NCI-H1048 (cell line): ENCODE data around the gene KRTAP15-1.
A peak's percentile ranks its signal among the peaks of the same experiment; 100 is the strongest.

Experiments
- DNase-seq: peaks from one replicate; lab custom pipeline; 2025; lab: John Stamatoyannopoulos, UW

The KRTAP15-1 gene

GRCh38 chr21:30439975-30440374 is at the start of gene KRTAP15-1:
Gene KRTAP15-1, plus strand, starts transcription at chr21:30440275. Its CDS starts 53 bp downstream, at chr21:30440328.
- DNase-seq = no peak

GRCh38 chr21:30391492-30392025 is 48.5 kb upstream of the KRTAP15-1 start:
- no peak for DNase-seq

- no peak for DNase-seq
Measured at GRCh38 chr21:30395731-30396130, 44.3 kb upstream of the KRTAP15-1 start, which contains the start of gene KRTAP13-1. Gene KRTAP13-1, plus strand, starts transcription at chr21:30396031. Its CDS starts 56 bp downstream, at chr21:30396087.

- DNase-seq = peak; percentile 81
Measured at GRCh38 chr21:30408782-30409494, 31.1 kb upstream of the KRTAP15-1 start.

- no peak for DNase-seq
Measured at GRCh38 chr21:30415993-30416392, 24.1 kb upstream of the KRTAP15-1 start.

GRCh38 chr21:30425826-30426225 is 14.2 kb upstream of the KRTAP15-1 start, which contains the start of gene KRTAP13-3:
Gene KRTAP13-3, minus strand, starts transcription at chr21:30425926. Its CDS starts 14 bp downstream, at chr21:30425912.
- DNase-seq = no peak

- DNase-seq = no peak
Measured at GRCh38 chr21:30426731-30427130, 13.3 kb upstream of the KRTAP15-1 start.

- no peak for DNase-seq
Measured at GRCh38 chr21:30430170-30430655, 9.9 kb upstream of the KRTAP15-1 start, which contains the start of gene KRTAP13-4. Gene KRTAP13-4, plus strand, starts transcription at chr21:30430220. Its CDS starts 56 bp downstream, at chr21:30430276.

GRCh38 chr21:30434033-30434631 is 5.9 kb upstream of the KRTAP15-1 start:
- no peak for DNase-seq

- DNase-seq = no peak
Measured at GRCh38 chr21:30437010-30437565, 3.0 kb upstream of the KRTAP15-1 start.

GRCh38 chr21:30443226-30443625 is 3.2 kb downstream of the KRTAP15-1 start:
- no peak for DNase-seq

- DNase-seq = no peak
Measured at GRCh38 chr21:30444204-30444603, 4.1 kb downstream of the KRTAP15-1 start.

- DNase-seq = no peak
Measured at GRCh38 chr21:30447056-30447455, 7.0 kb downstream of the KRTAP15-1 start.

- no peak for DNase-seq
Measured at GRCh38 chr21:30448514-30448913, 8.4 kb downstream of the KRTAP15-1 start.

- no peak for DNase-seq
Measured at GRCh38 chr21:30463713-30464112, 23.6 kb downstream of the KRTAP15-1 start.

- DNase-seq = no peak
Measured at GRCh38 chr21:30468900-30469714, 29.0 kb downstream of the KRTAP15-1 start.

- no peak for DNase-seq
Measured at GRCh38 chr21:30478004-30478403, 37.9 kb downstream of the KRTAP15-1 start.

- DNase-seq = no peak
Measured at GRCh38 chr21:30479259-30479658, 39.2 kb downstream of the KRTAP15-1 start.

GRCh38 chr21:30480145-30480544 is 40.1 kb downstream of the KRTAP15-1 start, which contains the start of gene KRTAP19-1:
Gene KRTAP19-1, minus strand, starts transcription at chr21:30480367. Its CDS starts 50 bp downstream, at chr21:30480317.
- DNase-seq = no peak

- DNase-seq = no peak
Measured at GRCh38 chr21:30482130-30482529, 42.1 kb downstream of the KRTAP15-1 start.

- no peak for DNase-seq
Measured at GRCh38 chr21:30486180-30486579, 46.1 kb downstream of the KRTAP15-1 start.
